HG03565 (cell line): ENCODE data around the gene THAP11.

Source experiments
- ATAC-seq: cut with Tn5 transposase; IDR thresholded peaks from one replicate; pipeline ENCODE4 v1.9.1; 2021; ENCODE audit warnings: mild to moderate bottlenecking, moderate library complexity; ENCODE audit not compliant: unreplicated experiment

The THAP11 gene

GRCh38 chr16:67881621-67882161, 39.6 kb downstream of the THAP11 start:
- no peak for ATAC-seq

- no peak for ATAC-seq
Observed at GRCh38 chr16:67882374-67883145, 40.4 kb downstream of the THAP11 start.

GRCh38 chr16:67883146-67883871, 41.2 kb downstream of the THAP11 start:
- ATAC-seq: no peak

- ATAC-seq: no peak
Observed at GRCh38 chr16:67883872-67884261, 41.7 kb downstream of the THAP11 start.

- ATAC-seq: no peak
Observed at GRCh38 chr16:67884684-67885083, 42.6 kb downstream of the THAP11 start, which contains the start of gene NRN1L. Gene NRN1L, plus strand, starts transcription at chr16:67884885. Its CDS starts 19 bp downstream, at chr16:67884904.

- no peak for ATAC-seq
Observed at GRCh38 chr16:67885545-67885944, 43.4 kb downstream of the THAP11 start.

- ATAC-seq: no peak
Observed at GRCh38 chr16:67885976-67886375, 43.9 kb downstream of the THAP11 start.

GRCh38 chr16:67886387-67886786, 44.3 kb downstream of the THAP11 start:
- ATAC-seq: no peak

- no peak for ATAC-seq
Observed at GRCh38 chr16:67888331-67888730, 46.2 kb downstream of the THAP11 start.

- ATAC-seq: no peak
Observed at GRCh38 chr16:67892375-67892774, 50.3 kb downstream of the THAP11 start.

- peak; percentile 63 for ATAC-seq
Observed at GRCh38 chr16:67892899-67893742, 51.0 kb downstream of the THAP11 start, which contains the start of gene PSKH1. Gene PSKH1, plus strand, starts transcription at chr16:67893254. Its CDS starts 15,496 bp downstream, at chr16:67908750.
